Measurements from ENCODE around the gene GRAMD2A.
"Not testable (repeated sequence)": the region's sequence is repeated elsewhere in the genome, so short reads cannot be mapped to it uniquely, and the experiment has no call there.

Gene GRAMD2A

GRCh38 chr15:72183781-72184164, 13.8 kb downstream of the GRAMD2A start:
- DNase-seq: no peak

- DNase-seq: no peak
Measured at GRCh38 chr15:72182673-72183072, 14.9 kb downstream of the GRAMD2A start.

GRCh38 chr15:72182244-72182643, 15.3 kb downstream of the GRAMD2A start:
- no peak for DNase-seq

- DNase-seq: no peak
Measured at GRCh38 chr15:72180761-72181324, 16.7 kb downstream of the GRAMD2A start.

- DNase-seq: no peak
Measured at GRCh38 chr15:72179950-72180581, 17.5 kb downstream of the GRAMD2A start.

- DNase-seq: no peak
Measured at GRCh38 chr15:72178976-72179585, 18.5 kb downstream of the GRAMD2A start.

- DNase-seq: no peak
Measured at GRCh38 chr15:72176743-72177142, 20.8 kb downstream of the GRAMD2A start.

- DNase-seq: no peak
Measured at GRCh38 chr15:72176159-72176558, 21.4 kb downstream of the GRAMD2A start.

GRCh38 chr15:72175186-72176044, 22.2 kb downstream of the GRAMD2A start:
- DNase-seq: no peak

- DNase-seq: no peak
Measured at GRCh38 chr15:72174551-72175165, 22.9 kb downstream of the GRAMD2A start.

GRCh38 chr15:72173864-72174550, 23.6 kb downstream of the GRAMD2A start:
- DNase-seq: no peak

- no peak for DNase-seq
Measured at GRCh38 chr15:72173401-72173800, 24.2 kb downstream of the GRAMD2A start.

GRCh38 chr15:72172796-72173195, 24.8 kb downstream of the GRAMD2A start:
- no peak for DNase-seq

GRCh38 chr15:72171978-72172377, 25.6 kb downstream of the GRAMD2A start:
- not testable (repeated sequence) for DNase-seq

- DNase-seq: no peak
Measured at GRCh38 chr15:72170691-72171090, 26.9 kb downstream of the GRAMD2A start.

- DNase-seq: no peak
Measured at GRCh38 chr15:72169921-72170611, 27.5 kb downstream of the GRAMD2A start.

- no peak for DNase-seq
Measured at GRCh38 chr15:72169236-72169920, 28.2 kb downstream of the GRAMD2A start.

GRCh38 chr15:72168808-72169190, 28.8 kb downstream of the GRAMD2A start:
- DNase-seq: no peak

- no peak for DNase-seq
Measured at GRCh38 chr15:72168131-72168807, 29.3 kb downstream of the GRAMD2A start.

- no peak for DNase-seq
Measured at GRCh38 chr15:72167445-72167844, 30.1 kb downstream of the GRAMD2A start.

All from stimulated activated naive CD4-positive, alpha-beta T cell treated with Interleukin-2 at 50 U/mL for 16 hours (primary cell).